CD4-positive, alpha-beta T cell treated with Interleukin-15 for 1 hour (primary cell): ENCODE measurements around the gene MUL1.
"Not testable (repeated sequence)": the region's sequence is repeated elsewhere in the genome, so short reads cannot be mapped to it uniquely, and the experiment has no call there.

Experiments used
- DNase-seq: peaks from one replicate; pipeline ENCODE4 v3.0.0-alpha.2; 2020

MUL1 gene

GRCh38 chr1:20507564-20508410, at the start of gene MUL1:
Gene MUL1, minus strand, starts transcription at chr1:20508151. Its CDS starts 127 bp downstream, at chr1:20508024.
- DNase-seq: peak; percentile 92

DNA sequence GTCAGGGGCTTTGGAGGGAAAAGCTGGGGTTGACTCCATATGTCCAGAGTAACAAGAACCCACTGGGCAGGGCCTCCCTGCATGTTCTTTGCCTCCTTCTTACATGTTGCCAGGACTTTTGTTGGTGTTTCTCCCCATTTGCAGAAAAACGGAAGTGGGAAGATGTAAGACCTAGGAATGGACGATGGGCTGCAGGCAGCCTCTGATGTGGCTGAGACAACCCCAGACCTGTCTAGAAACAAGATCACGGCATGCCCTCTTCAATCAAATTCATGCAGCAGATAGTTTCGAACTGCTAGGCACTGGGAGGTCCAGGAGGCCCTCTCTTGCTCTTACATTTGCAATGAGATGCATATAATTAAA, 47.8 kb upstream of the MUL1 start:
- DNase-seq: no peak

- no peak for DNase-seq
Observed at GRCh38 chr1:20555025-20555757, 47.2 kb upstream of the MUL1 start.

GRCh38 chr1:20552728-20553445, 44.9 kb upstream of the MUL1 start:
- no peak for DNase-seq

- no peak for DNase-seq
Observed at GRCh38 chr1:20551945-20552727, 44.2 kb upstream of the MUL1 start, which contains the start of gene FAM43B. Gene FAM43B, plus strand, starts transcription at chr1:20552573. Its CDS starts 401 bp downstream, at chr1:20552974.

- DNase-seq: no peak
Observed at GRCh38 chr1:20551161-20551560, 43.2 kb upstream of the MUL1 start.

GRCh38 chr1:20546637-20547036, 38.7 kb upstream of the MUL1 start:
- DNase-seq: no peak

DNA sequence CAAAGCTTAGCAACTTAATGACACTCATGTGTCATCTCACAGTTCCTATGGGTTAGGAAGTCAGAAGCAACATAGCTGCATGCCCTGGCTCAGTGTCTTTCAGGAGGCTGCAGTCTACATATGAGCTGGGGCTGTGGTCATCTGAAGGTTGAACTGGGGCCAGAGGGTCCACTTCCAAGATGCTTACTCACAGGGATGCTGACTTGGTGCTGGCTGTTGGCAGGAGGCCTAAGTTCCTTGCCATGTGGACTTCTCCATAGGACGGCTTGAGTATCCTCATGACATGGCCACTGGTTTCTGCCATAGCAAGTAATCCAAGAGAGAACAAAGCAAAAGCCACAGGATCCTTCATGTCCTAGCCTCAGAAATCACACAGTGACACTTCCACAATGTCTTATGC, 32.3 kb upstream of the MUL1 start:
- no peak for DNase-seq

GRCh38 chr1:20538760-20539551, 31.0 kb upstream of the MUL1 start:
- no peak for DNase-seq

DNA sequence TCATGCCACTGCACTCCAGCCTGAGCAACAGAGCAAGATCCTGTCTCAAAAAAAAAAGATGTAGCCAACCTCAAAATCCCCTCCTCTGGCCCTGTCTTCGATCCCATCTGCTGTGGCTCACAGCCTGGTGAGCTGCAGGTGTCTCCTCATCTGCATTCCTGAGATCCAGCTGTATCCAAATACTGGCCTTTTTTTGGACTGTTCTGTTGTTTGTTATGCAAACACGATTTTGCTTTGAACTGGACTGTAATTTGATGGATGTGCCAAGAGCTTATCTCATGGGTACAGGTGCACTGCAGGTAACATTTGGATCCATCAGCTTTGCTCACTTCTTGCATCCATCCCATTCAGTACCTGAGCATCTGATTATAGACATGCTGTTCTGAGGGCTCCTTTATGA, 30.3 kb upstream of the MUL1 start:
- no peak for DNase-seq

DNA sequence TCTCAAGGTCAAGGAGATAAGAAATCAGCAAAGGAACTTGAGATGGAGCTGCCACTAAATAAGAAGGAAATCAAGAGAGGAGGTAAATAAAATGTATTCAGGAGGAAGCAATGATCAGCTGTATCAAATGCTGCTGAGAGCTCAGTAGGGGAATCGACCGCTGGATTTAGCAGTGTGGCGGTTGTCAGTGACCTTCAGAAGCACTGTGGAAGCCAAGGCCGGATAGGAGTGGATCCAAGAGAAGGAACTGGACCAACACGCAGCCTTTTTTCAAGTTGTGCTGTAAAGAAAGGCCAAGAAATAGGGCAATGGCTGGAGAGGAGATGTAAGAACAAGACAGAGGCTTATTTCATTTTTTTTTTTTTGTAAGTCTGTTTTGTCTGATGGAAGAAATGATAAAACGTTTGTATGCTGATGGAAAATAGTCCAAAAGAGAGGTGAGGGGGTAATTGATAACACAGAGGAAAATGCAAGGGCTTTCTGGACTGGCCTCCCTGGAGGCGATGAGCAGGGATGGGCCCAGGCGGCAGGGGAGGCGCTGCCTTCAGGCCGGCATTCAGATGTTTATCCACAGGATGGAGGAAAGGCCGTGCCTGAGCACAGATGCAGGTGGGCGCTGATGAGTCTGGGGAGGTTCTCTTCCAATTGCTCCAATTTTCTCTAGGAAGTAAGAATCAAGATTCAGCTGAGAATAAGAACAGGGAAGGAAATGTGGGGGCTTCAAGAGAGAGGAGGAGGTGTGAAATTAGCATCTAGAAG, 26.9 kb upstream of the MUL1 start:
- no peak for DNase-seq

GRCh38 chr1:20533635-20534034, 25.7 kb upstream of the MUL1 start:
- DNase-seq: no peak

DNA sequence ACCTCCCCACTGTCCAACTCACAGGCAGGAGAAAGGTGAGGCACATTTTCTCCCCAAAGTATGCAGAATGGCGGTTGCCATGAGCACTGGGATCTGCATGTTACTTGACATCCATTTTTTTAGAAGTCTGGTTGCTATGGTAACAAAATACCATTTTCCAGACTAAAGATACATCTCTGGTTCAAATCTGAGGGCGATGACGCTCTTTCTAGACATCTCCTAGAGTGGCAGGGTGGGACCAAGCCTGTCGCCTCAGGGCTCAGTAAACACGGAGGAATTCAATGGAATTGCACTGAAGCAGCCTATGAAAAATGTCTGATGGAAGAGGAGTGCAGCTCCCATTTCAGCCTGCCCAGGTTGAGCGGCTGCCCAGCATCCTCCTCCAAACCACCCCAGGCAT, 22.9 kb upstream of the MUL1 start:
- no peak for DNase-seq

- DNase-seq: no peak
Observed at GRCh38 chr1:20530306-20530705, 22.4 kb upstream of the MUL1 start.

- no peak for DNase-seq
Observed at GRCh38 chr1:20528221-20528620, 20.3 kb upstream of the MUL1 start.

GRCh38 chr1:20526267-20526666, 18.3 kb upstream of the MUL1 start:
- no peak for DNase-seq

DNA sequence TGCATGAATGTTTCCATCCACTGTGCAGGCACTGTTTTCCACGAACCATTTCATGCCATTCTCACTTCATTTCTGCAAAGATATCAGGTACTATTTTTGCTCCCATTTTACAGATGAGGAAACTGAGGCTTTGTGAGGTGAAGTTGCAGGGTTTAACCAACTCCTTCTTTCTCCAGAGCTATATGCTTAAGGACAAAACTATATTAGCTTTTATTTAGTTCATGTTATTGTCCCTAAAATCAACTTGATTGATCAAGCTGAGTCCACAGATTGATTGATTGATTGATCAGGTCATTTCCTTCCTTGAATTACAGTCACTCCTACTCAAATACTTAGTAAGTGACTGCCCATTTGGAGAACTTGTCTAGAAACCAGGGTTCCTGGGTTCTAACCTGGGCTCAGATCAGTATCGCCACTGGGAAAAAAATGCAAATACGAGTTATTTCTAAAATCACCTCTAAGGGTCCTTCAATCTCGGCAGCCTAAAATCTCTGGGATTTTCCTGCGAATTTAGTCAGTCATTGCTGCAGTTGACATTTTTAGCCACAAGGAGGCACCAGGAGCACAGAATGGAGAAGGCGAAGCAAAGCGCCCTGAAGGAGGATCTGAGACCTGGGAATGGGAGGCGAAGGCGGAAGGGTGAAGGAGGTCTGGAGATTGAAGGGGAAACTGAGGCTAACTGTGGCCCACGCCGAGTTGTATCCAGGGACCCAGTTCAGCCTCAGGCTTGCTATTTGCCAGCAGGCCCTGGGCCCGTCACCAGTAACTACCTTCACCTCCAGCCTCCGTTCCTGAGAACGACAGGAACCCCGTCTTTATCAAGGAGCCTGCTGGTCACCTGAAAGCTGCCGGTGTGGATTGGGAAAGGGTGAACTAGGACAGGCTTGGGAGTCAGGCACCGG, 14.3 kb upstream of the MUL1 start:
- DNase-seq: peak; percentile 46

GRCh38 chr1:20519609-20520262, 11.8 kb upstream of the MUL1 start:
- DNase-seq: not testable (repeated sequence)
